ENCODE measurements around the gene NEK10.
"Not testable (repeated sequence)": the region's sequence is repeated elsewhere in the genome, so short reads cannot be mapped to it uniquely, and the experiment has no call there.

Gene NEK10

GRCh38 chr3:27312044-27312668 is 57.0 kb downstream of the NEK10 start:
- peak; percentile 42 for DNase-seq

GRCh38 chr3:27311400-27311799 is 57.8 kb downstream of the NEK10 start:
- DNase-seq = no peak

DNA sequence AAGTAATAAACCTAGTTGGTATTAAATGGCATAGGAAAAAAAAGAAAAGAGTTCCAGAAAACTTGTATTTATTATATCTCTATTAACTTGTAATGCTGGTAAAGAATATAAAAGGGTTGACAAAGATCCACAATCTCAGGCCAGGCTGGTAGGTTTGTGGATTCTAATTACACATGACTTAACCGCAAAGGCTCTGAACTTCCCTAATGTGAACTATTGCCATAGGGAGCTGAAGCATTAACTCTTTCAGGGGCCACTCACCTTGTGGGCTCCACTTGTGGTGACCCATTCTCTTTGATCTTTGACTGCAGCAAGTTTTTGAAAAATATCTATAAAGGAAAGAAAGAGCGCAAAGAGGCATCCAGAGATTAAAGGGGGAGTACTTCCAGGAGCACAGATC is 58.5 kb downstream of the NEK10 start:
- no peak for DNase-seq

DNA sequence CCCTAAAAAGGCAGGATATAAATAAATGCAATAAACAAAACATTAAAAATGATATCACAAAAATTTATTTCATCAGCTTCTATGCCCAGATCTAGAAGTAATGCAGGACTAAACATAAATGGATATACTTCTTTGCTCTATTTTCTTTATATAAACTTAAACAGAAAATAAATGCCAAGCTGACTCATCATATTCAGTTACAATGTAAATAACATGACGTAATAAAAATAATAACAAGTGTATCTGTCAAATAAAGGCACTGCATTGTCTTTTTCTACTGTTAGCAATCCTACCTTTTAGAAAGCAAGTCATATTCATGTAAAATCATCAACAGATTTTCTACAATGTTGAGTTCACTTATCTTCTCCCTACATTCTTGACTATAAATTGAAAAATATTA is 61.6 kb downstream of the NEK10 start:
- DNase-seq = no peak

DNA sequence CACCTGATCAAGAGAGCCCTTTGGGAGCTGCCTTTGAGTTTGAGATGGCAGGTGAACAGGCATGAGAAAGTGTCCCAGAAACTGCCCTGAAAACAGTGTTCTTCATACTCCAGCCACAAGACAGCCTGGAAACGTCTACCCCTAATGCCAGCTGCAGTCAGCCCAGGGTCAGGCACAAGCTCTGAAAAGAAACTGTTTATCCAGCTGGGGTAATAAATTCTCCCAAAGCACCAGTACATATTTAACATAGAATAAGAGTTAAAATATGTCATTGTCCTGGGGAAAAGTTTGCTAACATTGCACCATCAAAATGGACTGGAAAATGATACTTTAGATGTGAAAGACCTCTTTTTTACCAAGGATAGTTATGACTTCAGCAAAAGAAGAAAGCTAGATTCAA is 66.3 kb downstream of the NEK10 start:
- DNase-seq = no peak

GRCh38 chr3:27298981-27299380 is 70.2 kb downstream of the NEK10 start:
- DNase-seq = not testable (repeated sequence)

- no peak for DNase-seq
Observed at GRCh38 chr3:27293939-27294338, 75.2 kb downstream of the NEK10 start.

- DNase-seq = no peak
Observed at GRCh38 chr3:27290760-27291159, 78.4 kb downstream of the NEK10 start.

GRCh38 chr3:27289769-27290413 is 79.3 kb downstream of the NEK10 start:
- no peak for DNase-seq

GRCh38 chr3:27287052-27287451 is 82.1 kb downstream of the NEK10 start:
- no peak for DNase-seq

DNA sequence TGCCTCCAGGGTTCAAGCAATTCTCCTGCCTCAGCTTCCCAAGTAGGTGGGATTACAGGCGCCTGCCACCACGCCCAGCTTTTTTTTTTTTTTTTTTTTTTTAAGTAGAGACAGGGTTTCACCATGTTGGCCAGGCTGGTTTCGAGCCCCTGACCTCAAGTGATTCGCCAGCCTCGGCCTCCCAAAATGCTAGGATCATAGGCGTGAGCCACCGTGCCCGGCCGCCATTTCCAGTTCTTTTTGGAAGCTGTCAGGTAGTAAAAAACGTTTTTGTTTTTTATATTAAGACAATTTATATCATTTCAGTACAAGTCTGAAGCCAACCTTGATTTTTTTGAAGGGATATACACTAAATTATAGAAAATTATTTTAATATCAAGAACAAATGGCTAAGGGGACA is 82.7 kb downstream of the NEK10 start:
- DNase-seq = not testable (repeated sequence)

GRCh38 chr3:27285668-27286067 is 83.5 kb downstream of the NEK10 start:
- no peak for DNase-seq

GRCh38 chr3:27281671-27282150 is 87.5 kb downstream of the NEK10 start:
- no peak for DNase-seq

DNA sequence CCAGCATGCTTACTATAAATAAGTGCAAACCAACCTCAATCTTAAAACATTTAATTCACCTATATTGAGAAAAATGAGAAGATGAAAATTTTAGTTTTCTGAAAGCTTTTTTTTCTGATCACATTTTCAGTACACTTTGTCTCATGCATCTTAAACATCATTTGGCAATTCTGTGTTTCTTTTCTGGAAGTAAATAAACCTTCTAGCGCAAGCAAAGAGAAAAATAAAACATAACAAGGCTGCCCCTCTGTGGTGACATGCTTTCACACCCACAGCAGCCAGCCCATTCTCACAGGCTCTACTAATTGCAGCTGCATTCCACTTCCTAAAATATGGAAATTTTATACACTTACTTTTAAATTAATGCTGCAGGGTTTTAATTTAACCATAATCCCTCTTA is 90.1 kb downstream of the NEK10 start:
- DNase-seq = no peak

DNA sequence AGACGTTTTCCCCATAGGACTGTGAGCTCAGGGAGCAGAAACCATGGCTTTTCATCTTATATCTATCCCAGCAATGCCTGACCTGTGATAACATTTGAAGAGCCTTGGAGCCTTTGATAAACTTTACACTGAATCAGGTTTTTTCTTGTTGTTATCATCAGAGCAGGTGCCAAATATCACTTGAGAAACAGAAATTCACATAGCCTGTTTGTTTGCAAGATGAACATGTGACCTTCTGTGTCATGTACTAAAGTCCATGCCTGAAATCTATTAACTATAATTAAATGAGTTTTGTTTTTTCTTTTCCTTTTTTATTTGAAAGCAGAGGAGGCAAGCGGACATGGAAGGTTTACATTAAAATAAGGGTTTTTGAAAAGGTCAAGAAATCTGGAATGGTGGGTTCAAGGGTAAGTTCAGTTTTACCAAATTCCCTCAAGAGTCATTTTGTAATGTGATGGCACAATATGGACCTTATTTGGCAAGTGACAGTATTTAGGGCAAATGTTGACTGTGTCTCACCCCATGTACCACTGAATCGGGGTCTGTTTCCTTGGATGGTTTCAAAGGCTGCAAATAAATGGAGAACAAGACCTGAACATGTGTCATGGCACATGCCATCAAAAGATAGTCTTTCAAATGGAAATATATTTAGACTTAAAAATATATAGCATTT is 90.7 kb downstream of the NEK10 start:
- DNase-seq = no peak

- no peak for DNase-seq
Observed at GRCh38 chr3:27275441-27275990, 93.7 kb downstream of the NEK10 start.

GRCh38 chr3:27271890-27272289 is 97.3 kb downstream of the NEK10 start:
- DNase-seq = no peak

DNA sequence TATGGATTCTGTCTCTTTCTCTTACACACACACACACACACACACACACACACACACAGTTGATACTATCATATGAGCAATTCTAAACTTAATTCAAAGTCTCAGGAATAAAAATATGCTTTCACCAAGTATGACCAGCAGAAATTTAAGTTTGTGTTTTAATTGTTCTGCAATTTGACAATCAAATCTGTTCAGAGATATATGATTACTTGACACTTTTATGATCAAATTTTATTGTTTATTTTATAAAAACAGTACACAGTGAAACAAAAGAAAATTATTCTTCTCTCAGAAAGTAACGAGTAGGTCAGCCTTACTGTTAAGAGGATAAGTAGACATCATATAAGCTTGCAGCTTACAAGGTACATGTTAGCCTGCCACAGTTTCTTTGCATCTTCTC is 114.3 kb downstream of the NEK10 start:
- DNase-seq = no peak

- DNase-seq = peak; percentile 19
Observed at GRCh38 chr3:27253831-27254230, 115.4 kb downstream of the NEK10 start.

DNA sequence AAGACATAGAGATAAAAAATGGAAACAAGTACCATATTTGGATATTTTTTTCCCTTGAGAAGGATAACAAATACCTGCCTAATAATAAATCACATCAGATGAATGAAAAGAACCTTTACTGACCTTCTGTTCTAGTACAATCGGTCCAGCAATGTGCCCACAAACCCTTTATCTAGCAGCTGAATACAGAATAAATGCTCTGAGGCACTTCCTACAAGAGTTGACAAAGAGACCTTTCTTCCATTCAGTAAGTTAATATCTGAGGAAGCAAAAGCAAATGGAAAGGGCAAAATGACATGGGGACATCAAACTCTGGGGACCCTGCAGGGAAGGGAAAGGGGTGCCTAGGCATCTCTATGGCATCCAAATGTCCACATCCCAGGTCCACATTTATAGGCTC is 115.8 kb downstream of the NEK10 start:
- DNase-seq = no peak

DNA sequence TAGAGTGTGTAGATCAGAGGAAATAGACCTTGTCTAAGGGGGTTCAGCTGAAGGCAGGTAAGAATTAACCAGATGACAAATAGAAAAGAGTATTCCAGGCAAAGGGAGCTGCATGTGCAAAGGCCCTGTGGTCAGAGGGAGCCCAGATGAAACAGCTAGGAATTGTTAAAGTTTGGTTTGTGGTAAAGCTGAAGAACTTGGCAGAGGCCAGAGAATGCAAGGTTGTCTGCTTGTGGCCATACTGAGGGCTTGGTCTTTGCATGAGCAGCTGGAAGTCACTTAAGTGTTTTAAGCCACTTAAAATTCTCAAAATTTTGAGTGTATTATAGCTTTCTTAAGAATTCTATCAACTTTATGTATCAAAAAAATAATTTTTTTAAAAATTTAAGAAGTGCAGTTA is 116.5 kb downstream of the NEK10 start:
- no peak for DNase-seq

DNA sequence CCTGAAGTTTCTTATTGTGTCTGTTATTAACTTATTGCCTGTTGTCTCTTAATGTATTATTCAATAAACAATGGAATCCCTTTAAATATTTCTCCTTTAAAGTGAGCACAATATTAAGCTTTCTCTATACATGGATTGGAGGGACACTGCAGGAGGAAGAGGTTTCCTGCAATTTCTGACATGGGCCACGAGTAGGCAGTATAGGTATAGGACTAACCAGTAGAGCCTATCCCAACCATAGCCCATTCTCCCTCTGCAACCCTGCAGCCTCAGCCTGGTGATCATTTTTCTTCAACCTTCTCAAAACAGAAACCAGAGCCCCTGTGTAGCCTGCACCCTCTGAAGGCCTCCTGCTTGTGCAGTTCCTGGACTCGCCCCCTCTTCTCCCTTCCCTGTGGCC is 124.8 kb downstream of the NEK10 start:
- DNase-seq = no peak

DNA sequence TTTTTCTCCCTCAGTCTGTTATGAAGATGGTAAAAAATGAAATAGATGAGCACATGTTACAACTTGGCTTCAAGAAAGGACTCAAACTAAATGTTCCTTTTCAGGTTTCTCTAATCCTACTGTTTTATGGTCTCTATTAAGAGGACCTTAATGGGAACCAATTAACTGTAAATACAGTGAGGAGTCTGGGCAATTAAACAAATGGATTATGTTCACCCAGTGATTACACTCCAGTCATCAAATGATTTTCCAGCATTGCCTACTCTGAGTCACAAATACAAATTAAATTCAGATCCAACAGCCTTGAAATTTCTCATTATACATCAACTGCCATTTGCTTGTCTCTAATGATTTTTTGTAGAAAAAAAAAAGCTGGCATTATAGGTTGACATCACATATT is 129.2 kb downstream of the NEK10 start:
- no peak for DNase-seq

DNA sequence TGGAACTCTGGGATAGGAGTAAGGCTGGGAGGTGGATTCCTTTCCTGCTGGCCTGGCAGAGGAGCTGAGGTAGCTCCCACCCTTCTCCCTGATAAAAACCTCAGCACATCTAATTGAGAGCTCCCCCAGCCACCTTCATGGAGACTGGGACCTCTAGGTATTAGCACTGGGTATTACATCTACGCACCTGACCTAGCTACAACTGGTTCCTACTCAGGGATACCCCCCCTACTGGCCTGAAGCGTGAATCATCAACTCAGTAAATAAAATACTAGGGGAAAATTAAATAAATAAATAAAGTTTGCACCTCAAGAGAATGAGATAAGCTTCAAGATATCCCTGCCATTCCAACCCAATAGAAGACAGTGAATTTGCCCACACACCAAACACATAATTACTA is 140.4 kb downstream of the NEK10 start:
- DNase-seq = no peak
